Panc1 (cell line): ENCODE results near the gene KRT1.

ENCODE experiments used
- POLR2AphosphoS5 ChIP-seq: IDR thresholded peaks from 2 replicates; pipeline ENCODE4 v1.6.1; 2012; ENCODE audit warnings: mild to moderate bottlenecking, low read depth, low read length, moderate library complexity
- SIN3A ChIP-seq: IDR thresholded peaks from 2 replicates; pipeline ENCODE4 v1.6.1; 2012; ENCODE audit warnings: low read depth, mild to moderate bottlenecking, low read length, moderate library complexity, borderline replicate concordance; ENCODE audit not compliant: insufficient read depth
- TF ChIP-seq, protein P1 (sequence below): fragments of 450-650 bp; IDR thresholded peaks from 2 replicates; pipeline ENCODE4 v1.5.1; 2017; ENCODE audit warnings: mild to moderate bottlenecking
- TF ChIP-seq, protein P2 (sequence below), 2 experiments: IDR thresholded peaks; 2 replicates each; pipeline ENCODE4 v1.6.1; 2011 to 2012; ENCODE audit warnings: low read depth in 2 of 2, control low read depth in 1 of 2, low read length in 1 of 2, mild to moderate bottlenecking in 1 of 2, moderate library complexity in 1 of 2; ENCODE audit not compliant: insufficient read depth in 1 of 2

DNA sequence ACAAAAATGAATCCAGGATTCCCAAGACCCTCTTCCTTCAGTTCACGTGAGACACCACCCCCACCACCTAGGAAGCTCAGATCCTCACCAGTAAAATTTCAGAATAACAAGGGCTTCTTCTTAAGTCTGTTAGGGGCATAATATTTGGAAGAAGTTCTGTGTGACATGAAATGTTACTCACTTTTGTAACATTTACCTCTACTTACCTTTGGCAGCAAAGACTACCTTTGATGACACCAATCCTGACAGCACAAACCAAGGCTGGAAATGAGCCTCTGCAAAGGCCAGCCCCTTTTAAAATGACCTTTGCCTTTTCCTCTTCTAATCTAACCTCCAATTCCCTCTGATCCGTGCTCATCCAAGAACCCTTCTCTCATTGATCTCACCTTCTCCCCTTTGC lies 42.5 kb upstream of the KRT1 start:
- TF ChIP-seq, protein P1, sequence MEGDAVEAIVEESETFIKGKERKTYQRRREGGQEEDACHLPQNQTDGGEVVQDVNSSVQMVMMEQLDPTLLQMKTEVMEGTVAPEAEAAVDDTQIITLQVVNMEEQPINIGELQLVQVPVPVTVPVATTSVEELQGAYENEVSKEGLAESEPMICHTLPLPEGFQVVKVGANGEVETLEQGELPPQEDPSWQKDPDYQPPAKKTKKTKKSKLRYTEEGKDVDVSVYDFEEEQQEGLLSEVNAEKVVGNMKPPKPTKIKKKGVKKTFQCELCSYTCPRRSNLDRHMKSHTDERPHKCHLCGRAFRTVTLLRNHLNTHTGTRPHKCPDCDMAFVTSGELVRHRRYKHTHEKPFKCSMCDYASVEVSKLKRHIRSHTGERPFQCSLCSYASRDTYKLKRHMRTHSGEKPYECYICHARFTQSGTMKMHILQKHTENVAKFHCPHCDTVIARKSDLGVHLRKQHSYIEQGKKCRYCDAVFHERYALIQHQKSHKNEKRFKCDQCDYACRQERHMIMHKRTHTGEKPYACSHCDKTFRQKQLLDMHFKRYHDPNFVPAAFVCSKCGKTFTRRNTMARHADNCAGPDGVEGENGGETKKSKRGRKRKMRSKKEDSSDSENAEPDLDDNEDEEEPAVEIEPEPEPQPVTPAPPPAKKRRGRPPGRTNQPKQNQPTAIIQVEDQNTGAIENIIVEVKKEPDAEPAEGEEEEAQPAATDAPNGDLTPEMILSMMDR = no peak
- TF ChIP-seq POLR2AphosphoS5 (no peak), SIN3A (no peak)
- TF ChIP-seq, protein P2, sequence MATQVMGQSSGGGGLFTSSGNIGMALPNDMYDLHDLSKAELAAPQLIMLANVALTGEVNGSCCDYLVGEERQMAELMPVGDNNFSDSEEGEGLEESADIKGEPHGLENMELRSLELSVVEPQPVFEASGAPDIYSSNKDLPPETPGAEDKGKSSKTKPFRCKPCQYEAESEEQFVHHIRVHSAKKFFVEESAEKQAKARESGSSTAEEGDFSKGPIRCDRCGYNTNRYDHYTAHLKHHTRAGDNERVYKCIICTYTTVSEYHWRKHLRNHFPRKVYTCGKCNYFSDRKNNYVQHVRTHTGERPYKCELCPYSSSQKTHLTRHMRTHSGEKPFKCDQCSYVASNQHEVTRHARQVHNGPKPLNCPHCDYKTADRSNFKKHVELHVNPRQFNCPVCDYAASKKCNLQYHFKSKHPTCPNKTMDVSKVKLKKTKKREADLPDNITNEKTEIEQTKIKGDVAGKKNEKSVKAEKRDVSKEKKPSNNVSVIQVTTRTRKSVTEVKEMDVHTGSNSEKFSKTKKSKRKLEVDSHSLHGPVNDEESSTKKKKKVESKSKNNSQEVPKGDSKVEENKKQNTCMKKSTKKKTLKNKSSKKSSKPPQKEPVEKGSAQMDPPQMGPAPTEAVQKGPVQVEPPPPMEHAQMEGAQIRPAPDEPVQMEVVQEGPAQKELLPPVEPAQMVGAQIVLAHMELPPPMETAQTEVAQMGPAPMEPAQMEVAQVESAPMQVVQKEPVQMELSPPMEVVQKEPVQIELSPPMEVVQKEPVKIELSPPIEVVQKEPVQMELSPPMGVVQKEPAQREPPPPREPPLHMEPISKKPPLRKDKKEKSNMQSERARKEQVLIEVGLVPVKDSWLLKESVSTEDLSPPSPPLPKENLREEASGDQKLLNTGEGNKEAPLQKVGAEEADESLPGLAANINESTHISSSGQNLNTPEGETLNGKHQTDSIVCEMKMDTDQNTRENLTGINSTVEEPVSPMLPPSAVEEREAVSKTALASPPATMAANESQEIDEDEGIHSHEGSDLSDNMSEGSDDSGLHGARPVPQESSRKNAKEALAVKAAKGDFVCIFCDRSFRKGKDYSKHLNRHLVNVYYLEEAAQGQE (IDR thresholded peaks at IDR 0.05; ENCODE audit: insufficient read depth in 1 of 2, low read depth in 2 of 2, low read length in 1 of 2) = no peak
